GM12891 (cell line): Measurements from ENCODE around the gene HOXB5.

Experiments
- PAX5 ChIP-seq: IDR thresholded peaks from 2 replicates; pipeline ENCODE4 v1.6.1; 2011; ENCODE audit warnings: low read length, moderate library complexity, mild to moderate bottlenecking; ENCODE audit not compliant: insufficient read depth, severe bottlenecking
- POLR2A ChIP-seq: IDR thresholded peaks from 2 replicates; pipeline ENCODE4 v1.6.1; 2011; ENCODE audit warnings: low read depth, low read length, control low read depth
- POLR2AphosphoS5 ChIP-seq: IDR thresholded peaks from 2 replicates; pipeline ENCODE4 v1.6.1; 2011; ENCODE audit warnings: low read depth, low read length, control low read depth

DNA sequence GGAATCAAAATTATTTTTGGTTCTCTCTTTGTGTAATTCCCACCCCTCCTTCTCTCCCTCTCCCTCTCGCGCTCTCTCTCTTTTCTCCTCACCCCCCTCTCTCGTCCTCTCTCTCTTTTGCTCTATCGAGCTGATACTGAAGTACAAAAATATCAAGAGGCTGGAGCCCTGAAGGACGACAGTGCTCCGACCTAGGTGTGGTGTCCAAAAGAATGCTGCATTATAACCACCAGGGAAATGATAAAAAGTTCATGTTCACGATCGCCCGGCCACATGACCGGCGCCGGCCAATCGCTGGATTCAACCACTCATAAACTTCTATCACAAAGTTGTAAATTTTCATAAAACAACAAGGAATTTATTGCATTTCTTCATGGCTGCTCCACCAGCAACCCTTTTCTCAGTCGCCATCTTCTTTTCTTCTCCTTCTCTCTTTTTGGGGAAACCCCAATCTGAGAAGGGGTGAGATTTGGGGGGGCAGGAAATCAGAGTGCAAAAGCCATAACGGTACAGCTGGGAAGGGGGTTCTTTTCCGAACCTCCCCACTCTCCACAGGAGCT lies 11.3 kb upstream of the HOXB5 start, which contains the start of gene HOXB6:
- TF ChIP-seq POLR2A (no peak), PAX5 (no peak), POLR2AphosphoS5 (no peak)
